Measurements from ENCODE around the gene GLG1.
"Not testable (repeated sequence)": the region's sequence is repeated elsewhere in the genome, so short reads cannot be mapped to it uniquely, and the experiment has no call there.

- not testable (repeated sequence) for TF ChIP-seq POLR2A (IDR thresholded peaks at IDR 0.05; ENCODE audit: low read depth, low read length); POLR2AphosphoS5 (IDR thresholded peaks at IDR 0.05; ENCODE audit: low read depth, low read length); TAF1 (IDR thresholded peaks at IDR 0.05; ENCODE audit: borderline replicate concordance, low read depth, low read length)
Observed at GRCh38 chr16:74428493-74428892, 178.4 kb downstream of the GLG1 start.
